ENCODE data around the gene CA10.

DNA sequence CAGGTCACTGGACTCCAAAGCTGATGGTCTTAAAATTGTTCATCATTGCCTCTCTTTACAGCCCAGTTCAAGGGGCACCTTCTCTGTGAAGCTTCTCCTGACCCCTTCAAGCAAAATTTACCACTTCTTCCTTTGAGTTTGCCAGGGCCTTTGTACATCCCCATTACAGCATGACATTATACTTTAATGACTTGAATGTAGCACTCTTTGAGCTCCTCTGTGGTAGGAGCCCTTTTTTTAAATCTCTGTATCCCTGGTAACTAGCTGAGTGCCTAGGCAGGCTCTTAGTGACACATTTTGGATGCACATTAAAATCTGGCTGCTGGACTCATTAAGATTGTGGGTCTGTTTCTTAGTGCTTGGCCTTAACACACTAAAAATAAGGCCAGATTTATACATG is 412.1 kb downstream of the CA10 start:
- TF ChIP-seq, protein P1, sequence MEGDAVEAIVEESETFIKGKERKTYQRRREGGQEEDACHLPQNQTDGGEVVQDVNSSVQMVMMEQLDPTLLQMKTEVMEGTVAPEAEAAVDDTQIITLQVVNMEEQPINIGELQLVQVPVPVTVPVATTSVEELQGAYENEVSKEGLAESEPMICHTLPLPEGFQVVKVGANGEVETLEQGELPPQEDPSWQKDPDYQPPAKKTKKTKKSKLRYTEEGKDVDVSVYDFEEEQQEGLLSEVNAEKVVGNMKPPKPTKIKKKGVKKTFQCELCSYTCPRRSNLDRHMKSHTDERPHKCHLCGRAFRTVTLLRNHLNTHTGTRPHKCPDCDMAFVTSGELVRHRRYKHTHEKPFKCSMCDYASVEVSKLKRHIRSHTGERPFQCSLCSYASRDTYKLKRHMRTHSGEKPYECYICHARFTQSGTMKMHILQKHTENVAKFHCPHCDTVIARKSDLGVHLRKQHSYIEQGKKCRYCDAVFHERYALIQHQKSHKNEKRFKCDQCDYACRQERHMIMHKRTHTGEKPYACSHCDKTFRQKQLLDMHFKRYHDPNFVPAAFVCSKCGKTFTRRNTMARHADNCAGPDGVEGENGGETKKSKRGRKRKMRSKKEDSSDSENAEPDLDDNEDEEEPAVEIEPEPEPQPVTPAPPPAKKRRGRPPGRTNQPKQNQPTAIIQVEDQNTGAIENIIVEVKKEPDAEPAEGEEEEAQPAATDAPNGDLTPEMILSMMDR (IDR thresholded peaks at IDR 0.05; ENCODE audit: poor library complexity), result no peak
- no peak for TF ChIP-seq EZH2phosphoT487 (IDR thresholded peaks at IDR 0.05; ENCODE audit: low read depth, severe bottlenecking, unreplicated experiment)
